WTC11 (cell line): Measurements from ENCODE around the gene TAF13. TPM values are rescaled to one million over a fixed set of nuclear protein-coding genes. Genes with fewer than 3 reads are reported as not detected.

Experiments
- ATAC-seq: fragments of 200-7000 bp; cut with Tn5 transposase; 2 replicates; pipeline ENCODE4 v1.10.0; 2021; ENCODE audit warnings: mild to moderate bottlenecking, moderate library complexity
- CTCF ChIA-PET: fragments of 300-600 bp; sonication (Branson Sonifier 250); formaldehyde crosslinking; loops from one replicate; lab custom pipeline; 2021; ENCODE audit warnings: antibody characterized with exemption; lab: Charles Lee
- POLR2A ChIA-PET: fragments of 350-600 bp; sonication (Branson Sonifier 250); formaldehyde crosslinking; loops from one replicate; lab custom pipeline; 2021; ENCODE audit warnings: antibody characterized with exemption; lab: Charles Lee
- DNase-seq: peaks from one replicate; pipeline ENCODE4 v3.0.0; 2021; ENCODE audit warnings: low spot score
- H3K27ac Mint-ChIP-seq: 2 replicates; pipeline ENCODE4 v1.8.0; 2021; ENCODE audit warnings: mixed read lengths
- H3K27me3 Mint-ChIP-seq: 2 replicates; pipeline ENCODE4 v1.8.0; 2021; ENCODE audit warnings: low read depth, mild to moderate bottlenecking, moderate library complexity, mixed read lengths
- H3K36me3 Mint-ChIP-seq: 2 replicates; pipeline ENCODE4 v1.8.0; 2021; ENCODE audit warnings: mixed read lengths
- H3K4me1 Mint-ChIP-seq: 2 replicates; pipeline ENCODE4 v1.8.0; 2022; ENCODE audit warnings: mixed read lengths
- H3K4me3 Mint-ChIP-seq: 2 replicates; pipeline ENCODE4 v1.8.0; 2021; ENCODE audit warnings: mild to moderate bottlenecking, moderate library complexity, mixed read lengths
- H3K9me3 Mint-ChIP-seq: 2 replicates; pipeline ENCODE4 v1.8.0; 2021; ENCODE audit warnings: mixed read lengths
- CREB1 ChIP-seq: sonication (generic); formaldehyde crosslinking; IDR thresholded peaks from 2 replicates; pipeline ENCODE4 v1.8.0; 2023; ENCODE audit warnings: mild to moderate bottlenecking, missing genetic modification reagents
- E2F4 ChIP-seq: sonication (generic); formaldehyde crosslinking; IDR thresholded peaks from 2 replicates; pipeline ENCODE4 v1.8.1; 2022; ENCODE audit warnings: low read depth, mild to moderate bottlenecking, moderate library complexity, missing genetic modification reagents, borderline replicate concordance
- FOXP1 ChIP-seq: sonication (generic); formaldehyde crosslinking; IDR thresholded peaks from 2 replicates; pipeline ENCODE4 v1.8.0; 2022; ENCODE audit warnings: missing genetic modification reagents, mild to moderate bottlenecking, moderate library complexity, borderline replicate concordance
- GRHL2 ChIP-seq: fragments of 250-450 bp; sonication (Bioruptor Pico); IDR thresholded peaks from 2 replicates; pipeline ENCODE4 v1.8.0; 2022; ENCODE audit warnings: mild to moderate bottlenecking, moderate library complexity; ENCODE audit not compliant: insufficient replicate concordance, severe bottlenecking
- IRF2 ChIP-seq: sonication (generic); formaldehyde crosslinking; IDR thresholded peaks from 2 replicates; pipeline ENCODE4 v1.8.0; 2022; ENCODE audit warnings: low read depth, missing genetic modification reagents, borderline replicate concordance
- MAX ChIP-seq: sonication (generic); formaldehyde crosslinking; IDR thresholded peaks from 2 replicates; pipeline ENCODE4 v1.8.0; 2022; ENCODE audit warnings: mild to moderate bottlenecking, missing genetic modification reagents
- MLX ChIP-seq: sonication (generic); formaldehyde crosslinking; IDR thresholded peaks from 2 replicates; pipeline ENCODE4 v1.8.1; 2023; ENCODE audit warnings: mild to moderate bottlenecking, missing genetic modification reagents, moderate library complexity
- NFE2L1 ChIP-seq: sonication (generic); formaldehyde crosslinking; IDR thresholded peaks from 2 replicates; pipeline ENCODE4 v1.8.1; 2023; ENCODE audit warnings: missing genetic modification reagents
- NFYB ChIP-seq: sonication (generic); formaldehyde crosslinking; conservative IDR thresholded peaks from 2 replicates; pipeline ENCODE4 v1.8.0; 2022; ENCODE audit warnings: low read depth, missing genetic modification reagents
- NR3C1 ChIP-seq: sonication (generic); formaldehyde crosslinking; conservative IDR thresholded peaks from 2 replicates; pipeline ENCODE4 v1.8.1; 2023; ENCODE audit warnings: low read depth, mild to moderate bottlenecking, missing genetic modification reagents
- ZBTB21 ChIP-seq: sonication (generic); formaldehyde crosslinking; IDR thresholded peaks from 2 replicates; pipeline ENCODE4 v1.8.1; 2023; ENCODE audit warnings: mild to moderate bottlenecking, missing genetic modification reagents, borderline replicate concordance
- ZNF219 ChIP-seq: sonication (generic); formaldehyde crosslinking; IDR thresholded peaks from 2 replicates; pipeline ENCODE4 v1.8.0; 2023; ENCODE audit warnings: missing genetic modification reagents, mild to moderate bottlenecking, borderline replicate concordance
- ZNF396 ChIP-seq: fragments of 250-450 bp; sonication (Bioruptor Pico); IDR thresholded peaks from 2 replicates; pipeline ENCODE4 v1.8.0; 2021; ENCODE audit warnings: mild to moderate bottlenecking, moderate library complexity, borderline replicate concordance
- ZSCAN18 ChIP-seq: fragments of 250-450 bp; sonication (Bioruptor Pico); IDR thresholded peaks from 2 replicates; pipeline ENCODE4 v2.1.2; 2022; ENCODE audit warnings: mild to moderate bottlenecking, moderate library complexity
- total RNA-seq: library from RNA; stranded (reverse); gene quantifications from 3 replicates; pipeline ENCODE4 v1.2.3, GENCODE V29; 2021
- TF ChIP-seq, protein P1 (sequence below): sonication (generic); formaldehyde crosslinking; IDR thresholded peaks from 2 replicates; pipeline ENCODE4 v1.8.1; 2023; ENCODE audit warnings: mild to moderate bottlenecking, moderate library complexity, missing genetic modification reagents
- TF ChIP-seq, protein P2 (sequence below): sonication (generic); formaldehyde crosslinking; IDR thresholded peaks from 2 replicates; pipeline ENCODE4 v1.8.0; 2023; ENCODE audit warnings: missing genetic modification reagents
- TF ChIP-seq, protein P3 (sequence below): sonication (generic); formaldehyde crosslinking; IDR thresholded peaks from 2 replicates; pipeline ENCODE4 v1.8.1; 2023; ENCODE audit warnings: mild to moderate bottlenecking, missing genetic modification reagents, moderate library complexity
- TF ChIP-seq, protein P4 (sequence below): fragments of 250-450 bp; sonication (Bioruptor Pico); IDR thresholded peaks from 2 replicates; pipeline ENCODE4 v1.9.0; 2021; ENCODE audit warnings: mild to moderate bottlenecking

TAF13 gene
- total RNA-seq, 1 experiment from 2014 or later = 43.0 TPM

- no peak for TF ChIP-seq NFYB (CRISPR knock-in tag)
- TF ChIP-seq, protein P1, sequence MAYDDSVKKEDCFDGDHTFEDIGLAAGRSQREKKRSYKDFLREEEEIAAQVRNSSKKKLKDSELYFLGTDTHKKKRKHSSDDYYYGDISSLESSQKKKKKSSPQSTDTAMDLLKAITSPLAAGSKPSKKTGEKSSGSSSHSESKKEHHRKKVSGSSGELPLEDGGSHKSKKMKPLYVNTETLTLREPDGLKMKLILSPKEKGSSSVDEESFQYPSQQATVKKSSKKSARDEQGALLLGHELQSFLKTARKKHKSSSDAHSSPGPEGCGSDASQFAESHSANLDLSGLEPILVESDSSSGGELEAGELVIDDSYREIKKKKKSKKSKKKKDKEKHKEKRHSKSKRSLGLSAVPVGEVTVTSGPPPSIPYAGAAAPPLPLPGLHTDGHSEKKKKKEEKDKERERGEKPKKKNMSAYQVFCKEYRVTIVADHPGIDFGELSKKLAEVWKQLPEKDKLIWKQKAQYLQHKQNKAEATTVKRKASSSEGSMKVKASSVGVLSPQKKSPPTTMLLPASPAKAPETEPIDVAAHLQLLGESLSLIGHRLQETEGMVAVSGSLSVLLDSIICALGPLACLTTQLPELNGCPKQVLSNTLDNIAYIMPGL (CRISPR knock-in tag) = no peak
- no peak for TF ChIP-seq GRHL2
- TF ChIP-seq ZBTB21 (CRISPR knock-in tag) = no peak
Measured at GRCh38 chr1:109027841-109028240, 48.0 kb downstream of the TAF13 start (continued).

- H3K27ac Mint-ChIP-seq = no peak overlapping the region
- ChIA-PET CTCF (no interaction called here), POLR2A (interaction anchor here (0.7 kb wide), 1 partner anchor 53 kb away, joined by 3 read pairs; no protein-coding TSS in a partner anchor)
- TF ChIP-seq MLX (CRISPR knock-in tag) (no peak), ZNF396 (CRISPR knock-in tag) (no peak), ZNF219 (no peak), MAX (no peak), ZSCAN18 (CRISPR knock-in tag) (no peak), NFE2L1 (CRISPR knock-in tag) (no peak), FOXP1 (CRISPR knock-in tag) (no peak), IRF2 (CRISPR knock-in tag) (no peak), E2F4 (no peak), NR3C1 (CRISPR knock-in tag) (no peak), CREB1 (CRISPR knock-in tag) (no peak)
- TF ChIP-seq, protein P2, sequence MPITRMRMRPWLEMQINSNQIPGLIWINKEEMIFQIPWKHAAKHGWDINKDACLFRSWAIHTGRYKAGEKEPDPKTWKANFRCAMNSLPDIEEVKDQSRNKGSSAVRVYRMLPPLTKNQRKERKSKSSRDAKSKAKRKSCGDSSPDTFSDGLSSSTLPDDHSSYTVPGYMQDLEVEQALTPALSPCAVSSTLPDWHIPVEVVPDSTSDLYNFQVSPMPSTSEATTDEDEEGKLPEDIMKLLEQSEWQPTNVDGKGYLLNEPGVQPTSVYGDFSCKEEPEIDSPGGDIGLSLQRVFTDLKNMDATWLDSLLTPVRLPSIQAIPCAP (CRISPR knock-in tag) = no peak
- TF ChIP-seq, protein P3, sequence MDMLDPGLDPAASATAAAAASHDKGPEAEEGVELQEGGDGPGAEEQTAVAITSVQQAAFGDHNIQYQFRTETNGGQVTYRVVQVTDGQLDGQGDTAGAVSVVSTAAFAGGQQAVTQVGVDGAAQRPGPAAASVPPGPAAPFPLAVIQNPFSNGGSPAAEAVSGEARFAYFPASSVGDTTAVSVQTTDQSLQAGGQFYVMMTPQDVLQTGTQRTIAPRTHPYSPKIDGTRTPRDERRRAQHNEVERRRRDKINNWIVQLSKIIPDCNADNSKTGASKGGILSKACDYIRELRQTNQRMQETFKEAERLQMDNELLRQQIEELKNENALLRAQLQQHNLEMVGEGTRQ = no peak
- TF ChIP-seq, protein P4, sequence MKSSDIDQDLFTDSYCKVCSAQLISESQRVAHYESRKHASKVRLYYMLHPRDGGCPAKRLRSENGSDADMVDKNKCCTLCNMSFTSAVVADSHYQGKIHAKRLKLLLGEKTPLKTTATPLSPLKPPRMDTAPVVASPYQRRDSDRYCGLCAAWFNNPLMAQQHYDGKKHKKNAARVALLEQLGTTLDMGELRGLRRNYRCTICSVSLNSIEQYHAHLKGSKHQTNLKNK (CRISPR knock-in tag) = no peak
- TF ChIP-seq, protein P1 (CRISPR knock-in tag) = no peak
- DNase-seq (no peak), ATAC-seq (no peak)
- no peaks in the 10 kb centered on the region for H3K36me3 Mint-ChIP-seq
- no peaks in the 10 kb centered on the region for H3K4me1 Mint-ChIP-seq
- H3K9me3 Mint-ChIP-seq = no peaks in the 10 kb centered on the region
- H3K27me3 Mint-ChIP-seq = no peaks in the 10 kb centered on the region
- no peak overlapping the region for H3K4me3 Mint-ChIP-seq
Measured at GRCh38 chr1:109025694-109026093, 50.1 kb downstream of the TAF13 start.
